PC-9 (cell line): ENCODE measurements around the gene USP49.

Experiments
- CTCF ChIP-seq: fragments of 200-600 bp; sonication (generic); conservative IDR thresholded peaks from 2 replicates; pipeline ENCODE4 v1.6.1; 2017; ENCODE audit warnings: mixed run types, antibody characterized with exemption, mild to moderate bottlenecking, moderate library complexity
- EZH2 ChIP-seq: fragments of 200-600 bp; sonication (generic); IDR thresholded peaks from 2 replicates; pipeline ENCODE4 v1.8.0; 2017; ENCODE audit warnings: antibody characterized with exemption, low read depth

DNA sequence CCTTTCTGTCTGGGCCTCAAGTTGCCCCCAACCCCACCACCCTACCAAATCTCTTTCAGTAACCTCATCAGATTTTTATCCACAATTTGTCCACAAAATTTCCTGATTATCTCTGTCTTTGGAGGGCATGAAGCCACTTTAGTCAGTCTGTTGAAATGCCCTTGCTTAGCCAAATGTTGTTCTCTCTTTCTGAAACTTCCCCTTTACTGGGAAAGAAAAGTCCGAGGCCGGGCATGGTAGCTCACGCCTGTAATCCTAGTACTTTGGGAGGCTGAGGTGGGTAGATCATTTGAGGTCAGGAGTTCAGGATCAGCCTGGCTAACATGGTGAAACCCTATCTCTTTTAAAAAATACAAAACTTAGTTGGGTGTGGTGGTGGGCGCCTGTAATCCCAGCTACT is 73.9 kb downstream of the USP49 start:
- TF ChIP-seq EZH2 (no peak), CTCF (no peak)
